MCF 10A (cell line): ENCODE results near the gene DIAPH1. TPM values are rescaled to one million over a fixed set of nuclear protein-coding genes. Genes with fewer than 3 reads are reported as not detected.

Source experiments
- BruUV-seq: library from RNA; stranded (reverse); fragments of 400-500 nt; replicated peaks from 2 replicates; lab custom pipeline; 2021; lab: Mats Ljungman, UMichigan
- CTCF ChIA-PET: fragments of 300-600 bp; sonication (Branson Sonifier 250); formaldehyde crosslinking; extraction: SDS; loops from one replicate; lab custom pipeline; 2021; ENCODE audit warnings: antibody characterized with exemption, inconsistent platforms; lab: Yijun Ruan, JAX
- POLR2A ChIA-PET: fragments of 300-600, 350-650 bp; sonication (Branson Sonifier 250); formaldehyde crosslinking; extraction: SDS; loops from one replicate; lab custom pipeline; 2020; ENCODE audit warnings: antibody characterized with exemption, inconsistent platforms; lab: Yijun Ruan, JAX
- DNase-seq: peaks from one replicate; pipeline ENCODE4 v3.0.0-alpha.2; 2018; ENCODE audit not compliant: unreplicated experiment
- H3K27ac Mint-ChIP-seq: one replicate; pipeline ENCODE4 v1.8.0; 2022; ENCODE audit warnings: mild to moderate bottlenecking, low read depth, mixed read lengths; ENCODE audit not compliant: unreplicated experiment
- H3K27me3 Mint-ChIP-seq: one replicate; pipeline ENCODE4 v1.8.0; 2022; ENCODE audit warnings: mixed read lengths; ENCODE audit not compliant: insufficient read depth, unreplicated experiment
- H3K36me3 Mint-ChIP-seq: one replicate; pipeline ENCODE4 v1.8.0; 2022; ENCODE audit warnings: mild to moderate bottlenecking, moderate library complexity, mixed read lengths; ENCODE audit not compliant: insufficient read depth, unreplicated experiment
- H3K4me1 Mint-ChIP-seq: one replicate; pipeline ENCODE4 v1.8.0; 2022; ENCODE audit warnings: mixed read lengths; ENCODE audit not compliant: insufficient read depth, unreplicated experiment
- H3K4me3 Mint-ChIP-seq: one replicate; pipeline ENCODE4 v1.8.0; 2022; ENCODE audit warnings: mild to moderate bottlenecking, moderate library complexity, mixed read lengths; ENCODE audit not compliant: unreplicated experiment
- H3K9me3 Mint-ChIP-seq: one replicate; pipeline ENCODE4 v1.8.0; 2022; ENCODE audit warnings: mixed read lengths; ENCODE audit not compliant: unreplicated experiment
- CTCF ChIP-seq: fragments of 200-600 bp; IDR thresholded peaks from one replicate; pipeline ENCODE4 v1.8.0; 2022; ENCODE audit warnings: antibody characterized with exemption, mild to moderate bottlenecking; ENCODE audit not compliant: unreplicated experiment
- intact Hi-C: fragments of 100-400 bp; cut with micrococcal nuclease; formaldehyde crosslinking; loops from 2 replicates; pipeline ENCODE4 v1.14.1; 2022
- total RNA-seq: library from RNA; stranded (reverse); gene quantifications from 2 replicates; pipeline ENCODE4 v1.2.3, GENCODE V29; 2022

Gene DIAPH1
- total RNA-seq, 1 experiment from 2014 or later: 228 TPM

- intact Hi-C loops: no loop called here
- Mint-ChIP-seq H3K4me3 (no peak overlapping the region), H3K27me3 (no peaks in the 10 kb centered on the region), H3K27ac (no peak overlapping the region), H3K36me3 (peaks cover 11% of the 10 kb centered on the region), H3K9me3 (no peaks in the 10 kb centered on the region), H3K4me1 (peaks cover 14% of the 10 kb centered on the region)
- CTCF ChIA-PET: interaction anchor here (0.5 to 4.4 kb wide), 5 partner anchors 12 to 72 kb away, joined by 3 to 26 read pairs (median 3); no protein-coding TSS in a partner anchor
- DNase-seq: no peak
- no TSS peak for BruUV-seq
- POLR2A ChIA-PET: interaction anchor here (0.7 to 1.2 kb wide), 2 partner anchors 9 to 23 kb away, joined by 3 read pairs; no protein-coding TSS in a partner anchor
- no peak for TF ChIP-seq CTCF
These were observed 133.3 kb downstream of the DIAPH1 start for GRCh38 chr5:141485321-141486055.

- peaks cover 14% of the 10 kb centered on the region for H3K36me3 Mint-ChIP-seq
- H3K4me1 Mint-ChIP-seq: peaks cover 14% of the 10 kb centered on the region
- CTCF ChIA-PET: interaction anchor here (0.8 to 4.4 kb wide), 5 partner anchors 9 to 73 kb away, joined by 3 to 26 read pairs (median 4); partner anchors contain the start of gene PCDHGC3
- TF ChIP-seq CTCF: no peak
- H3K27me3 Mint-ChIP-seq: no peaks in the 10 kb centered on the region
- H3K9me3 Mint-ChIP-seq: no peaks in the 10 kb centered on the region
- no peak within 1 kb of the TSS for H3K4me3 Mint-ChIP-seq
- H3K27ac Mint-ChIP-seq: no peak within 1 kb of the TSS
- POLR2A ChIA-PET: interaction anchor here (0.7 to 1.0 kb wide), 2 partner anchors 8 to 24 kb away, joined by 3 read pairs; no protein-coding TSS in a partner anchor
- intact Hi-C loops: no loop called here
- BruUV-seq: no TSS peak
- no peak for DNase-seq
These were observed 134.0 kb downstream of the DIAPH1 start, which contains the start of gene PCDHGC4 for GRCh38 chr5:141484641-141485311. PCDHGC4 (plus strand) TSS chr5:141485030; CDS start chr5:141485174, 144 bp downstream.

- H3K4me3 Mint-ChIP-seq: no peak overlapping the region
- H3K4me1 Mint-ChIP-seq: peaks cover 14% of the 10 kb centered on the region
- H3K36me3 Mint-ChIP-seq: peaks cover 14% of the 10 kb centered on the region
These were observed 134.5 kb downstream of the DIAPH1 start for GRCh38 chr5:141484310-141484640.

More at GRCh38 chr5:141484310-141484640, 134.5 kb downstream of the DIAPH1 start:
- ChIA-PET CTCF (interaction anchor here (0.7 to 4.4 kb wide), 6 partner anchors 9 to 87 kb away, joined by 3 to 26 read pairs (median 4); partner anchors contain the start of genes PCDHGB5 and PCDHGC3), POLR2A (interaction anchor here (1.0 kb wide), 1 partner anchor 8 kb away, joined by 3 read pairs; no protein-coding TSS in a partner anchor)
- no peak for TF ChIP-seq CTCF
- intact Hi-C loops: no loop called here
- H3K27me3 Mint-ChIP-seq: no peaks in the 10 kb centered on the region
- no peaks in the 10 kb centered on the region for H3K9me3 Mint-ChIP-seq
- no peak for DNase-seq
- BruUV-seq: no TSS peak
- no peak overlapping the region for H3K27ac Mint-ChIP-seq
